Stimulated activated CD4-positive, alpha-beta T cell treated with anti-CD3 and anti-CD28 coated beads, Interleukin-1b, Interleukin-23, amount 100 ng/mL, for 24 hours (primary cell): Measurements from ENCODE around the gene NT5C.
"Not testable (repeated sequence)": the region's sequence is repeated elsewhere in the genome, so short reads cannot be mapped to it uniquely, and the experiment has no call there.

Experiments used
- DNase-seq, 4 experiments: peaks; one replicate each; pipeline ENCODE4 v3.0.0-alpha.2; 2020; ENCODE audit warnings: low read depth in 4 of 4, low spot score in 1 of 4

Gene NT5C

DNA sequence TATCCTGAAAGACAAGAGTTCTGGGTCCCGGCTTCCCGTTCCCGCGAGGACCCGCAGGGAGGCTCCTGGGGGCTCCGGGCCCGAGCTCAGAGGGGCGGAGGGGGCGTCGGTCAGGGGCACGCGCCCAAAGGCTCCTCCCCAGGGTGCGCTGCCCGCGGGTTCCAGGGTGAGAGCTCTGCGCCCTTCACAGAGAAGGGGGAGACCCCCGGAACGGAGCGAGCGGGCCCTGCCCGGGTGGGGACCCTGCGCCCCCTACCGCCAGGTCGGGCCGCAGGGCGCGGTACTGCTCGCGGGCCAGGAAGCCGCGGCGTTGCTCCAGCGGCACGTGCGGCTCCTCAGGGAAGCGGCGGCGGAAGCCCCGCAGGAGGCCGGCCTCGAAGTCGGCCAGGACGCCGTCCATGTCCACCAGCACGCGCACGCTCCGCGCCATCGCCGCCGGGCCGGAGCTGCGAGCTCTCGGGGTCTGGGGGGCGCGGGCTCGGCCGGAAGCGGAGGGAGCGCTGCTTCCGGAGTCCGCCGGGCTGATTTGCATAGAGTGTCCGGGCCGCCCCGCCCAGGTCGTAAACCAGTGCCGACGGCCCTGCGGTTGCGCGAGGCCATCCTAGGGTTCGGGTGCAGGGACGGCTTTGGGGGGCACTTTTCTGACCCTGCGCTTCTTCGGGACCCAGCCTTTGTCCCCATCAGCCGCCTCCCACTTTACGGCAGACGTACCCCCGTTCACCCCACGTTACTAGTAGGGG lies at the start of gene NT5C:
NT5C (minus strand) TSS at position 465 of the 740 bp plus-strand sequence; CDS start at position 430, 35 bp downstream.
- peak; percentile 42 to 76 (median 56) for DNase-seq

DNA sequence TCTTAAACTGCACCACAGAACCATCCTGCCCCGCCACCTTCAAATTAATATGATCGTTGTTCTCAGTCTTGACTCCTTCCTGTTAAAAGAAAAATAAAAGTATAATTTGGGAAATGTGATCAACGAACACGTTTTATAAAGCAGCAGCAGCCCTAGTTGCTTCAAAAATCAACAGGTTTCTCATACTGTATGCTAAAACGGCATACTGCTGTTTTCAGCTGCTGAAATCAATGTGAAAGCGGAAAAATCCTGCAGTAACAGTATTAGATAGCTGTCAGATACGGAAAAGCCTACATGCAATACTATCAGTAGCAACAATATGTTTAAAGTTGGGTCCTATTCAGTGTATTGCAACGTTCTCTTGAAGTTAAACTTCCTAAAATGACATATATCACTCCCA lies 49.6 kb upstream of the NT5C start:
- DNase-seq: no peak

DNA sequence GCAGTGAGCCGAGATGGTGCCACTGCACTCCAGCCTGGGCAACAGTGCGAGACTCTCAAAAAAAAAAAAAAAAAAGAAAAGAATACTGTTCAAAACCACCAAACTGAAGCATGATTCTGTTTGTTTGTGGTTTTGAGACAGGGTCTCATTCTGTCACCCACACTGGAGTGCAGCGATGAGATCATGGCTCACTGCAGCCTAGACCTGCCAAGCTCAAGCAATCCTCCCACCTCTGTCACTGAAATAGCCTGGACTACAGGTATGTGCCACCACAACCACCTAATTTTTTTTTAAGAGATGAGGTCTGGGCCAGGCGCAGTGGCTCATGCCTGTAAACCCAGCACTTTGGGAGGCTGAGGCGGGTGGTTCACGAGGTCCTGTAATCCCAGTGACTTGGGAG lies 46.9 kb upstream of the NT5C start:
- DNase-seq: no peak

DNA sequence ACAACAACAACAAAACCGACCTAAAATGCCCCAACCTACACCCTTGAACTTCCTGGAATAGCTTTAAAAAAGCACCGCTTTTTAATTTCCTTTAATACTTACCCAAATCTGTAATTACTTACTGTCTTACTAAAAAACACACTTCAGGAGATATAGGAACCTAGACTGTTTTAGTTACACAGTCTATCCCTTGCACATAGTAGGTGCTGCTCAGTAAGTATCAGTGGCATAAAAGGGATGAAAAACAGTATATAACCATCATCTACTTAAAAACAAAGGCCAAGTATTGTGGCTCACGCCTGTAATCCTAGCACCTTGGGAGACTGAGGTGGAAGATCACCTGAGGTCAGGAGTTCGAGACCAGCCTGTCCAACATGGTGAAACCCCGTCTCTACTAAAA lies 45.1 kb upstream of the NT5C start:
- no peak for DNase-seq

DNA sequence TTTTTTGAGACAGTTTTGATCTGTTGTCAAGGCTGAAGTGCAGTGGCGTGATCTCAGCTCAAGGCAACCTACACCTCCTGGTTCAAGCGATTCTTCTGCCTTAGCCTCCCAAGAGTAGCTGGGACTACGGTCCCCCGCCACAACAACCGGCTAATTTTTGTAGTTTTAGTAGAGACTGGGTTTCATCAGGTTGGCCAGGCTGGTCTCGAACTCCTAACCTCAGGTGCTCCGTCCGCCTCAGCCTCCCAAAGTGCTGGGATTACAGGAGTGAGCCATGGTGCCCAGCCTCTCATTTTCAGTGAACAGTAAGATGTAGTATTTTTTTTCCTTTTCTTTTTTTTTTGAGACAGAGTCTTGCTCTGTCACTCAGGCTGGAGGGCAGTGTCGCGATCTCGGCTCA lies 43.5 kb upstream of the NT5C start:
- DNase-seq: no peak

DNA sequence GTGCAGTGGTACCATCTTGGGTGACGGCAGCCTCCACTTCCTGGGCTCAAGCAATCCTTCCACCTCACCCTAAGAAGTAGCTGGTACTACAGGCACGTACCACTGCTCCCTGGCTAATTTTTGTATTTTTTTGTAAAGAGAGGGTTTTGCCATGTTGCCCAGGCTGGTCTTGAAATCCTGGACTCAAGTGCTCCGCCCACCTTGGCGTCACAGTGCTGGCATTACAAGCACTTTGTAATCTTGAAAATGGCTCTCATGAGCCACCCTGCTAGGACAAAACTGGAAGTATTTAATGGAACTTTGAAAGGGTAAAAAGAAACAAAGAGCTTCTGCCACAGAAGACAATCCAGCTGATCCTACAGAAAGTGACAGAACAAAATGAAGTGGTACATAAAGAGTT lies 42.0 kb upstream of the NT5C start:
- no peak for DNase-seq

DNA sequence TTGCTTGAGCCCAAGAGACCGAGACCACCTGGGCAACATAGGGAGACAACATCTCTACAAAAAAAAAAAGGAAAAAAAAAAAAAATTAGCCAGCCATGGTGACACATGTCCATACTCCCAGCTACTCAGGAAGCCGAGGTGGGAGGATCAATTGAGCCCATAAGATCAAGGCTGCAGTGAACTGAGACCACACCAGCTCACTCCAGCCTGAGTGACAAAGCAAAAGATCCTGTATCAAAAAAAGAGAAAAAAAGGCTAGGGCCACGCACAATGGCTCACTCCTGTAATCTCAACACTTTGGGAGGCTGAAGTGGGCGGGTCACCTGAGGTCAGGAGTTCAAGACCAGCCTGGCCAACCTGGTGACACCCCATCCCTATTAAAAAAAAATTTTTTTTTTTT lies 37.5 kb upstream of the NT5C start:
- no peak for DNase-seq

DNA sequence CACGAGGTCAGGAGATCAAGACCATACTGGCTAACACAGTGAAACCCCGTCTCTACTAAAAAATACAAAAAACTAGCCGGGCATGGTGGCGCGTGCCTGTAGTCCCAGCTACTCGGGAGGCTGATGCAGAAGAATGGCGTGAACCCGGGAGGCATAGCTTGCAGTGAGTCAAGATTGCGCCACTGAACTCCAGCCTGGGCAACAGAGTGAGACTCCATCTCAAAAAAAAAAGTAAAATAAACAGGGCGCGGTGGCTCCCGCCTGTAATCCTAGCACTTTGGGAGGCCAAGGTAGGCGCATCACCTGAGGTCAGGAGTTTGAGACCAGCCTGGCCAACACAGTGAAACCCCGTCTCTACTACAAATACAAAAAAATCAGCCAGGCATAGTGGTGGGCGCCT lies 33.1 kb upstream of the NT5C start:
- not testable (repeated sequence) for DNase-seq

DNA sequence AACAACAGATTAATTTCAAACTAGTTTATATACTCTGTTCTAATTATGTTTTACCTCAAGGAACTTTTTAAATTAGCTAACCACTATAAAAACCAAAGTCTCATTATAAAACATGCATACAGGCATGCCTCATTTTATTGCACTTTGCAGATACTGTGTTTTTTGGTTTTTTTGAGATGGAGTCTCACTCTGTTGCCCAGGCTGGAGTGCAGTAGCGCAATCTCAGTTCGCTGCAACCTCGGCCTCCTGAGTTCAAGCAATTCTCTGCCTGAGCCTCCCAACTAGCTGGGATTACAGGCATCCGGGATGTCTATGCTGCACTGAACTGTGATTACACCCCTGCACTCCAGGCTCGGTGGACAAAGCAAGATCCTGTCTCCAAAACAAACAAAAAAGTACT lies 31.5 kb upstream of the NT5C start:
- DNase-seq: no peak

DNA sequence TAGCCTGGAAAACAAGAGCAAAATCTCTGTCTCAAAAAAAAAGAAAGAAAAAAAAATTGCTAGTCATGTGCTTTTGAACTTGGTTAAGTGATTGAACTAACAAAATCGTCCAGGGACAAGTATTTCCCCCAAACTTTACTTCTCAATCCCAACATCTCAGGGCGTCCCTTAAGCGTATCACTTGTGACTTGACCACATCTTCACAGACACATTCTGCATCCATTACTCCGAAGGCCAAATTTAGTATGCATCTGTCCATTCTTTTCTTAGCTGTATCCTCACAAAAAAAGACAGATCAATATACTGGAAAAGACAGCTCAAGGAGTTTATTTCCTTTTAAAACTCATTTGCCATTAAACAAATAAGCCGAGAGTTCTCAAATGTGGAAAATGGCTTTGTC lies 28.7 kb upstream of the NT5C start:
- DNase-seq: no peak

DNA sequence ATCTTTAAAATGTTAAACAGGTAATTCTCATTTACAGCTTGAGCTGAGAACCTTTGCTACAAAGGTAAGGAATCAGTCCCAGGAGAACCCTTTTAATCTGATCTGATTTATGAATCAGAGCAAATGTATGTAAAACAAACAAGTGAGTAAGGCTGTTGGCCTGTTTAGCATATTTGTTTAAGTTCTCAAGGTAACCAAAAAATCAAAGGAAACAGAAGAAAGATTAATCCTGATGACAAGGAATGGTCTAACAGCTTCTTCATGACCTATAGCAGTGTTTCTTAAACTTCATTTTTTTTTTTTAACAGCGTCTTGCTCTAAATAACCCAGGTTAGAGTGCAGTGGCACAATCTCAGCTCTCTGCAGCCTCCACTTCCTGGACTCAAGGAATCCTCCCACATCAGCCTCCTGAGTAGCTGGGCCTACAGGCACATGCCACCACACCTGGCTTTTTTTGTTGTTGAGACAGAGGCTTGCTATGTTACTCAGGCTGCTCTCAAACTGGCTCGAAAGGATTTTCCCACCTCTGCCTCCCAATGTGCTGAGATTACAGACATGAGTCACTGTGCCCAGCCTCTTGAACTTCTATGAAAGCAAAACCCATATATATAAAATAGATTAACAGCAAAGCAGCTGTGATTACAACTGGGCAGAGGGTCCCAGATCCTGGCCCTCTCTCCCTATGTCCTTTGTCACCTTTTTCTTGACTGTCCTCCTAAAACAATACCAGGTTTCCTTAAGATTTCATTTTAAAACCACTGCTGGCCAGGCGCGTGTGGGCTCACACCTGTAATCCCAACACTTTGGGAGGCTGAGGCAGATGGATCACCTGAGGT lies 27.9 kb upstream of the NT5C start:
- DNase-seq: no peak

DNA sequence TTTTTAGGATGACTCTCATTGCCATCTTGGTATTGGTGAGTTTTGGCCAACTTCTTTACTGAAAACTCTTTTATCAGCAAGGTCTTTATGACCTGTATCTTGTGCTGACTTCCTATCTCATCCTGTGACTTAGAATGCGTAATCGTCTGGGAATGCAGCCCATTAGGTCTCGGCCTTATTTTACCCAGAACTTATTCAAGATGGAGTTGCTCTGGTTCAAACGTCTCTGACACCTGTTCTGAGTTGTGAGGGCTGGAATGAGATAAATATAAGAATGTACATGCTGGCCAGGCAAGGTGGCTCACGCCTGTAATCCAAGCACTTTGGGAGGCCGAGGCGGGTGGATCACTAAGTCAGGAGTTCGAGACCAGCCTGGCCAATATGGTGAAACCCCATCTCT lies 26.9 kb upstream of the NT5C start:
- not testable (repeated sequence) for DNase-seq

DNA sequence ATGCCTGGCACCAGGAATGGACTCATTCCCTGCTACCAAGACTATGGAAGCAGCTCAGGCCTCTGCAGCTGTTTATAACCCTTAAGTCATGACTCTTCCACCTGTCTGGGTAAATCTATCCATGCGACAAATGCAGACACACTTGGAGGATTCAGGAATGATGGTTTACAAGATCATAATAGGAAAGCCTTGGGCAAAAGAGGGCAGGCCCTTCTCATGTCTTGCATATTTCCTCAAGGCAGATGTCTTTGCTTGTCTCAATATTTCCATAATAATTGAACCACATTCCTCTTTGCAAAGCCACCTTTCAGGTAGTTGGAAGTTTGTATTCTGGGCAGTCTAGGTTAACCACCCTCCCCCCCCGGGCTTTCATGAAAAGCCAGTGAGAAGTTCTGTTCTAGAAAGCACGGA lies 23.7 kb upstream of the NT5C start:
- DNase-seq: no peak

DNA sequence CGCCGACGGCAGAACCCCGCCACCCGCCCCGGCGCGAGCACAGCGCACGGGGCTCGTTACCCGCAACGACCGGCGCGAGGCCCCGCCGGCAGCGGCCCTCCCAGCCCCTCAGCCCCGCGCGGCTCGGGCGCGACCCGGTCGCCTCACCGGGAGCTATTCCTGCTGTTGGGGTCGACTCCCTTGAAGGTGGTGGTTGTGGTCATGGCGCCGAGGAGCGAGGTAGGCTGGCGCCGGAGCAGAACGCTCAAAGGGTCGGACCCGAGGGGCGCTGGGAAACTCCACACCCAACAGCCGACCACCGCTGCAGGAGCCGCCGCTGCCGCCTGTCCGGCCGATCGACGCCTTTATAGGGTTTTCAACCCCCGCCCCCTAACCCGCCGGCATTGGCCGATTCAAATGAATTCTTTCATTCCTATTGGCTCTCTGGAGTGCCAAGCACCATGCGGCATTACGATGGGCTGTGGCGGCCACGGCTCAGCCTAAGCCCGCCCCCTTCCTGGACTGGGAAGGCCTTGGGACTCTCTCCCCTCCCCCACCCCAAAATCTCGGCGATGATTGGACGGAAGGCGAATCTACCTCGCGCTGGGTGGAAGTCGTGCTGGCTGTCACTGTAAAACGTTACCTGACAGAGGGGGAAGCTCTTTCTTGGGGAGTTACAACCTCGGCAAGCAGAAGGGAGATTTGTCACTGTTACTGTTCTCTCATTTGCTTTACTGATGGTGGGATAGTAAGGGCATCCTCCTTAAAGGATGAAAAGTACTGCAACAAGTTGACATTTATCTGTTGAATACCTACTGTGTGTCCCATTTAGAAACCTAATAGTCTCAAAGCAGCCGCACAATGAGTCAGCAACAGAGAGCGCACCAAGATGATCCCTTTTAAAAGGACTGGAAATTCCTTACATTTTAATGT lies 22.9 kb upstream of the NT5C start, which contains the start of gene JPT1:
JPT1 (minus strand) TSS at position 318 of the 912 bp plus-strand sequence; CDS start at position 203, 115 bp downstream.
- DNase-seq: peak; percentile 93 to 99 (median 94)

DNA sequence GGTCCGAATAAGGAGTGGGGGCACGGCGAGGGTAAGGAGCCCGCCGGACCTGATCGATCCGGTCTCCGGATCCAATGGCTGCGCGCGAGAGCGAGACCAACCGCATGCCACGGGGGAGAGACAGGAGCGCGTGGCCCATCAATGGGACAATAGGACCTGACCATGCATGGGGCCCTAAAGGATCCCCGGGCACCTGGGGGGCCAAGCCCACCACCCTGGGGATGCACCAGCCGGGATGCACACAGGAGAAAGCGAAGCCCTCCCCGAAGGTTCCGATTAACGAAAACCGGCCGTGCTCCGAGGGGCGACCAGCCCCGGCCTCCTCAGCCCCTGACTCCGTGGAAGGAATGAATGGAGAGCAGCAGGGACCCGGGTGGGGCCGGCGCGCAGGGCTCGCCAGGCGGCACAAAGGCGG lies 22.2 kb upstream of the NT5C start:
- DNase-seq: peak in 1 of 4 experiments; percentile 25

DNA sequence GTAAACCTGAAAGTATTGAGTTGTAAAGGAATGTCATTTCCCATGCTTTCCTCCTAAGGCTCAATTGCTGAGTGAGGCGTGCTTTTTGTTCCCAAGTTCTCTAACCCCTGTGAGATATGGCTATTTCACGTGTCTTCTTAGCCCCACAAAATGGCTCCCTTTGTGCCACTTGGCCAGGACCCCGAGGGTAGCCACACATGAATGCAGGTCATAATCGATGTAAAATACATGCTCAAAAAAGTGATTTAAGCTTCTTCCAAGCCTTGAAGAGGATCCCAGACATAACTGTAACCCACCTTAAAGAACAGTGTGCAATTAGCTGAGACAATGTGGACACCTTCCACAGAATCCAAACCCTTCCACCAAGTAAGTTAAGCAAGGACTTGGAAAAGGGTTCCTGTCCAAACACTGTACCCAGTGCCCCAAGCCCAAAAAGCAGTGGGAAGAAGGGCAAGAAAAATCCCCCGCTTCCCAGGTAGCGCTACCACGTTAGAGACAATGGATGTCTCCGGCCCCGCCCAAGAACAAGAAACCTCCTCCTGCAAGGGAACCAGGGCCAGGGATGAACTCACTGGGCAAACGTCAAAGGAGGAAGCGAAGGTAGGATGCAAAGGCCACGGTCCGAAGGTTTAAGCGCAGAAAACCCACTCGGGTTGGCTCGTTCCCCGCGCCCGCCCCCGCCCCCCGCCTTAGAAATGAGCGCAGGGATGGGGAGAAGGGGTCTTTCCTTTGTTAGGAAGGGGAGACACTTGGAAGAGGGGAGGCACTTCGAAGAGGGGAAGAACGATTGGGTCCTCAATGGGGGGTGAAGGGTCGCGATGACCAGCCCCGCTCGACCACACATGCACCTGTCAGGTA lies 21.6 kb upstream of the NT5C start:
- DNase-seq: peak in 2 of 4 experiments; percentile 7 to 30

DNA sequence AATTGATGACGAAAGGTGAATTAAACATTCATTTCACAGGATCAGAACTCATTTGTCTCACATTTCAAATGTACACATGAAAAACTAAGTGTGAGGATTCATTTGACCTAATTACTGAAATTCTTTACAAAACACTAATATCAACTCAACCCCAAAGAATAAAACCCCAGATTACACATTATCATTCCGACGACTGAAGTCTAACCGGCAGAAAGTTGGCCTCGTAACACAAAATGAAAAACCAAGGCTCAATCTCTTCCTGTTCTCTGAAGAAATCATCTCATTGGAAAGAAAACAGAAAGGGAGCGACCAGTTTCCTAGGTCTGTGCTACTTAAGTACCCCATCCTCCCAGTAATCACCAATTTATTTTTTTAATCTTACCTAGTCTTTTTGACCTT lies 21.0 kb upstream of the NT5C start:
- no peak for DNase-seq

DNA sequence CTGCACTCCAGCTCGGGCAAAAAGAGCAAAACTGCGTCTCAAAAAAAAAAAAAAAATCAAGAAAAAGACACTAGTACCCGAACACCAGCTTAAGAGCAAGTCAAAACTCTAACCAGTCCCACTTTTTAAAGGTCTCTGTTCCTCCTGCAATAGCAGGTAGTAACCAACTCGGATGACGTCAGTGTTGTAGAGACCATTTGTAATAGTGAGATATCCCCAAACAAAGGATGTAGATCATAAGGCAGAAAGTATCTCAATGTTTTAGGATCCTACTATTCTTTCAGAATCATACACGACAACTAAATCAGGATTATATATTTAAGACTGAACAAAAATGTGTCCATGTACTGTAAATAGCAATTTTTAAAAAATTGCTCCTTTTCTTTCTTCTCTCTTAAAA lies 20.4 kb upstream of the NT5C start:
- DNase-seq: no peak

DNA sequence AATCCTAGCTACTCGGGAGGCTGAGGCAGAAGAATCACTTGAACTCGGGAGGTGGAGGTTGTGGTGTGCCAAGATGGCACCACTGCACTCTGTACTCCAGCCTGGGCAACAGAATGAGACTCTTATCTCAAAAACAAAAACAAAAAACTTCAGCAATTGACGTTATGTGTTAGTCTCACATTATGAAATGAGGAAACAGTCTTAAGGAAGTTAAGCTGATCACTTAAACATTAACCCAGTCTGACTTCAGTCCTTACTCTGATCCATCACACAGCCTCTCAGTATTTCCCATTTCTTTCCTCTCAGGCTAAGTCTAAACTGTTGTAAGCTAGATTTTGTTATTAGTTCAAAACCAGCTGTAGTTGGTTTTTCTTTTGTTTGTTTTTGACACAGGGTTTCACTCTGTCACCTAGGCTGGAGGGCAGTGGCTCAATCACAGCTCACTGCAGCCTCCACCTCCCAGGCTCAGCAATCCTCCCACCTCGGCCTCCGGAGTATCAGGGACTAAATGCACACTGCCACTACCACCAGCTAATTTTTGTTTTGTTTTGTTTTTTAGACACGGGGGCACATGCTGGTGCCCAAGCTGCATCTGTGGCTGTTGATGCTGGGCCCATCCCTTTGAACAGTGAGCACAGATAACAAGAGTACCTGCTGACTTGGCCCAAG lies 16.5 kb upstream of the NT5C start:
- no peak for DNase-seq

DNA sequence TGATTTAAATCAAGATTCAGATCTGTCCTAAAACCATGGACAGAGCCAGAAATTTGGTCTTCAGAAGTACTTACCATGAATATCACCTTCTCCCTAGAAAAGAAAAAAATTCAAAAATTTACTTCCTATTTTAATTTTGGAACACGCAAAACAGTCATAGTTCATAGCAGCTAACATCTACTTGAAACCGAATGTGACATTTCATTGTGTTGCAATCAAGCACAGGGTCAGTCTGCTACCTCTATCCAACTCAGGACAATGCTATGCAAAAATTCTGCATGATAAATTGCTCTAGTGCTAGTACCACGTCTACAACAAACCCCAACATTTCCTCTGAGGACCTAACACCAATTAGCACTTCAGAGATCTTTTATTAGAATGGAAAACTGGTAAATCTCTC lies 15.1 kb upstream of the NT5C start:
- DNase-seq: no peak
